Upper lobe of left lung (tissue), 4 donors: ENCODE results near the gene DACH1.

Source experiments
- CTCF ChIP-seq, 6 experiments: fragments of 450-650 bp in 4 of 6; fragments of 200-600 bp in 2 of 6; sonication (generic) in 2 of 6; IDR thresholded peaks; one replicate each; pipeline ENCODE4 v1.5.1; 2016 to 2019; ENCODE audit warnings: antibody characterized with exemption in 6 of 6
- POLR2A ChIP-seq, 4 donors: fragments of 450-650 bp; IDR thresholded peaks; one replicate each; pipeline ENCODE4 v1.5.1; 2016 to 2017; ENCODE audit warnings: antibody characterized with exemption in 4 of 4, mild to moderate bottlenecking in 2 of 4

- TF ChIP-seq CTCF (IDR thresholded peaks at IDR 0.05): no peak
- no peak for TF ChIP-seq POLR2A (IDR thresholded peaks at IDR 0.05)
Measured at GRCh38 chr13:71663431-71663830, 203.6 kb downstream of the DACH1 start.
